Loucy (cell line): Measurements from ENCODE around the gene EHBP1L1.

Source experiments
- H2AFZ ChIP-seq: fragments of 200-600 bp; sonication (generic); 2 replicates; pipeline ENCODE4 v1.6.0; 2016; ENCODE audit warnings: antibody characterized with exemption, mild to moderate bottlenecking, low read length, moderate library complexity
- H3F3A ChIP-seq: fragments of 200-600 bp; 2 replicates; pipeline ENCODE4 v1.6.0; 2016; ENCODE audit warnings: antibody characterized with exemption, low read depth, mild to moderate bottlenecking
- H3K27me3 ChIP-seq: fragments of 200-600 bp; sonication (generic); 2 replicates; pipeline ENCODE4 v1.6.1; 2014; ENCODE audit warnings: low read length, mild to moderate bottlenecking; ENCODE audit not compliant: insufficient read depth, poor library complexity, severe bottlenecking
- H3K36me3 ChIP-seq: fragments of 200-600 bp; sonication (generic); 2 replicates; pipeline ENCODE4 v1.6.1; 2016; ENCODE audit warnings: low read length; ENCODE audit not compliant: insufficient read depth
- H3K4me1 ChIP-seq: fragments of 200-600 bp; sonication (generic); 2 replicates; pipeline ENCODE4 v1.5.1; 2014; ENCODE audit warnings: low read length, mild to moderate bottlenecking; ENCODE audit not compliant: insufficient read depth, poor library complexity, severe bottlenecking
- H3K4me2 ChIP-seq: fragments of 200-600 bp; sonication (generic); 2 replicates; pipeline ENCODE4 v1.6.0; 2014; ENCODE audit warnings: antibody characterized with exemption, low read length, low read depth, mild to moderate bottlenecking; ENCODE audit not compliant: poor library complexity, severe bottlenecking
- H3K4me3 ChIP-seq: fragments of 200-600 bp; sonication (generic); 2 replicates; pipeline ENCODE4 v1.5.1; 2014; ENCODE audit warnings: low read length, mild to moderate bottlenecking, mixed read lengths; ENCODE audit not compliant: poor library complexity, severe bottlenecking
- H3K79me2 ChIP-seq: fragments of 200-600 bp; sonication (generic); 2 replicates; pipeline ENCODE4 v1.6.1; 2014; ENCODE audit warnings: low read length; ENCODE audit not compliant: insufficient read depth
- H3K9ac ChIP-seq: fragments of 200-600 bp; sonication (generic); 2 replicates; pipeline ENCODE4 v1.6.0; 2014; ENCODE audit warnings: mild to moderate bottlenecking, low read depth, low read length, moderate library complexity; ENCODE audit not compliant: poor library complexity, severe bottlenecking
- H3K9me2 ChIP-seq: fragments of 200-600 bp; sonication (generic); replicated peaks from 2 replicates; pipeline ENCODE4 v1.6.1; 2016; ENCODE audit warnings: low read depth, low read length, mixed read lengths
- H3K9me3 ChIP-seq: fragments of 200-600 bp; sonication (generic); 2 replicates; pipeline ENCODE4 v1.6.1; 2014; ENCODE audit warnings: mild to moderate bottlenecking, antibody characterized with exemption, low read length, low read depth; ENCODE audit not compliant: insufficient read depth
- H4K20me1 ChIP-seq: fragments of 200-600 bp; sonication (generic); 2 replicates; pipeline ENCODE4 v1.6.0; 2014; ENCODE audit warnings: antibody characterized with exemption, low read length, mild to moderate bottlenecking; ENCODE audit not compliant: insufficient read depth, poor library complexity, severe bottlenecking
- CTCF ChIP-seq: fragments of 200-600 bp; sonication (generic); conservative IDR thresholded peaks from 2 replicates; pipeline ENCODE4 v1.5.1; 2014; ENCODE audit warnings: mild to moderate bottlenecking, antibody characterized with exemption, low read length
- EZH2phosphoT487 ChIP-seq: fragments of 200-600 bp; IDR thresholded peaks from 2 replicates; pipeline ENCODE4 v1.6.1; 2018; ENCODE audit warnings: antibody characterized with exemption, mild to moderate bottlenecking, moderate library complexity, borderline replicate concordance

Gene EHBP1L1

GRCh38 chr11:65556470-65557279 is 19.2 kb upstream of the EHBP1L1 start:
- no peaks in the 10 kb centered on the region for H3K27me3 ChIP-seq

GRCh38 chr11:65557280-65558001 is 18.4 kb upstream of the EHBP1L1 start:
- Histone ChIP-seq H3K4me3 (no peak overlapping the region), H3K79me2 (no peaks in the 10 kb centered on the region), H2AFZ (no peak overlapping the region), H3K27me3 (no peaks in the 10 kb centered on the region), H3K4me1 (peaks cover 30% of the 10 kb centered on the region), H3K9me2 (no peaks in the 10 kb centered on the region), H3K36me3 (no peaks in the 10 kb centered on the region), H3K9me3 (no peaks in the 10 kb centered on the region), H4K20me1 (no peaks in the 10 kb centered on the region), H3K4me2 (no peak overlapping the region), H3K9ac (no peak overlapping the region), H3F3A (no peaks in the 10 kb centered on the region)
- TF ChIP-seq CTCF (no peak), EZH2phosphoT487 (no peak)

More at GRCh38 chr11:65556470-65557279, 19.2 kb upstream of the EHBP1L1 start:
- Histone ChIP-seq H3K4me2 (no peak overlapping the region), H3F3A (no peaks in the 10 kb centered on the region), H3K9ac (no peak overlapping the region), H3K9me3 (no peaks in the 10 kb centered on the region), H3K4me1 (peaks cover 37% of the 10 kb centered on the region), H3K36me3 (no peaks in the 10 kb centered on the region), H3K9me2 (no peaks in the 10 kb centered on the region), H3K79me2 (no peaks in the 10 kb centered on the region), H4K20me1 (no peaks in the 10 kb centered on the region), H2AFZ (no peak overlapping the region), H3K4me3 (no peak overlapping the region)
- no peak for TF ChIP-seq CTCF
- no peak for TF ChIP-seq EZH2phosphoT487

GRCh38 chr11:65558002-65558929 is 17.6 kb upstream of the EHBP1L1 start, which contains the start of gene LTBP3:
Gene LTBP3, minus strand, starts transcription at chr11:65558359. Its CDS starts 400 bp downstream, at chr11:65557959.
- Histone ChIP-seq H3F3A (no peaks in the 10 kb centered on the region), H3K4me1 (peaks cover 22% of the 10 kb centered on the region), H3K79me2 (no peaks in the 10 kb centered on the region), H3K9me2 (no peaks in the 10 kb centered on the region), H3K4me3 (no peak within 1 kb of the TSS), H3K27me3 (no peaks in the 10 kb centered on the region), H2AFZ (no peak within 1 kb of the TSS), H3K9ac (no peak within 1 kb of the TSS), H3K4me2 (no peak within 1 kb of the TSS), H3K9me3 (no peaks in the 10 kb centered on the region), H3K36me3 (no peaks in the 10 kb centered on the region), H4K20me1 (no peaks in the 10 kb centered on the region)
- TF ChIP-seq EZH2phosphoT487 (no peak), CTCF (no peak)
